B cell (primary cell): ENCODE data around the gene CTDP1. TPM values are rescaled to one million over a fixed set of nuclear protein-coding genes. Genes with fewer than 3 reads are reported as not detected.
"Not testable (repeated sequence)": the region's sequence is repeated elsewhere in the genome, so short reads cannot be mapped to it uniquely, and the experiment has no call there.

Experiments used
- ATAC-seq: fragments of 200-7000 bp; cut with Tn5 transposase; one replicate; pipeline ENCODE4 v1.10.0; 2021; ENCODE audit warnings: low read depth, mild to moderate bottlenecking, moderate number of reproducible peaks, moderate library complexity
- CTCF ChIA-PET: fragments of 350-600 bp; sonication (Branson Sonifier 250); formaldehyde crosslinking; loops from one replicate; lab custom pipeline; 2021; ENCODE audit warnings: antibody characterized with exemption, inconsistent platforms; lab: Charles Lee
- POLR2A ChIA-PET: fragments of 350-600 bp; sonication (Branson Sonifier 250); formaldehyde crosslinking; loops from one replicate; lab custom pipeline; 2021; ENCODE audit warnings: antibody characterized with exemption; lab: Charles Lee
- DNase-seq: peaks from one replicate; pipeline ENCODE4 v3.0.0; 2013
- H2AFZ ChIP-seq: 2 replicates; pipeline ENCODE4 v1.6.1; 2012; ENCODE audit warnings: mild to moderate bottlenecking, low read depth, low read length; ENCODE audit not compliant: insufficient read depth, poor library complexity, severe bottlenecking
- H3K27ac ChIP-seq, 2 donors: 1 replicate in 1 of 2; 2 replicates in 1 of 2; pipeline ENCODE4 v1.5.1; 2012 to 2013; ENCODE audit warnings: low read length in 2 of 2, mild to moderate bottlenecking in 2 of 2, moderate library complexity in 1 of 2
- H3K27me3 ChIP-seq, 4 experiments: fragments of 200-600 bp in 1 of 4; sonication (generic) in 1 of 4; replicated peaks in 1 of 4; 1 replicate in 2 of 4; 2 replicates in 2 of 4; pipeline versions ENCODE4 v1.6.1 to v1.7.0; 2013 to 2016; ENCODE audit warnings: low read length in 3 of 4, mild to moderate bottlenecking in 2 of 4, mixed read lengths in 1 of 4, moderate library complexity in 1 of 4; ENCODE audit not compliant: insufficient read depth in 4 of 4, control insufficient read depth in 3 of 4; ENCODE audit errors: control extremely low read depth in 1 of 4
- H3K36me3 ChIP-seq, 2 experiments: replicated peaks in 1 of 2; 1 replicate in 1 of 2; 2 replicates in 1 of 2; pipeline versions ENCODE4 v1.6.1 to v1.7.1; 2013; ENCODE audit warnings: low read length in 1 of 2; ENCODE audit not compliant: insufficient read depth in 2 of 2, control insufficient read depth in 1 of 2; ENCODE audit errors: control extremely low read depth in 1 of 2, extremely low read depth in 1 of 2
- H3K4me1 ChIP-seq, 2 donors: fragments of 200-600 bp in 1 of 2; sonication (generic) in 1 of 2; 1 replicate in 1 of 2; 2 replicates in 1 of 2; pipeline versions ENCODE4 v1.5.1 to v1.6.1; 2013 to 2017; ENCODE audit warnings: low read length in 2 of 2; ENCODE audit not compliant: control insufficient read depth in 2 of 2, insufficient read depth in 2 of 2
- H3K4me2 ChIP-seq: replicated peaks from 2 replicates; pipeline ENCODE3; 2012; ENCODE audit warnings: mild to moderate bottlenecking, low read depth, low read length; ENCODE audit not compliant: poor library complexity, severe bottlenecking
- H3K4me3 ChIP-seq, 5 experiments: fragments of 200-600 bp in 1 of 5; sonication (generic) in 1 of 5; 1 replicate in 3 of 5; 2 replicates in 2 of 5; pipeline versions ENCODE4 v1.5.1 to v1.7.0; 2011 to 2016; ENCODE audit warnings: low read length in 4 of 5, mild to moderate bottlenecking in 4 of 5, low read depth in 2 of 5, control low read depth in 1 of 5, moderate library complexity in 1 of 5; ENCODE audit not compliant: insufficient read depth in 1 of 5; ENCODE audit errors: control extremely low read depth in 1 of 5, extremely low read depth in 1 of 5
- H3K79me2 ChIP-seq: fragments of 200-600 bp; sonication (generic); one replicate; pipeline ENCODE4 v1.6.0; 2016; ENCODE audit warnings: low read length; ENCODE audit not compliant: control insufficient read depth, insufficient read depth
- H3K9ac ChIP-seq: fragments of 200-600 bp; sonication (generic); 2 replicates; pipeline ENCODE4 v1.6.1; 2017; ENCODE audit warnings: mild to moderate bottlenecking, low read length, moderate library complexity
- H3K9me3 ChIP-seq, 3 donors: one replicate each; pipeline versions ENCODE4 v1.6.1 to v1.7.1; 2013; ENCODE audit warnings: low read length in 2 of 3; ENCODE audit not compliant: control insufficient read depth in 2 of 3, insufficient read depth in 1 of 3; ENCODE audit errors: control extremely low read depth in 1 of 3
- H4K20me1 ChIP-seq: 2 replicates; pipeline ENCODE4 v1.6.0; 2012; ENCODE audit warnings: mild to moderate bottlenecking, low read length; ENCODE audit not compliant: insufficient read depth, control insufficient read depth, poor library complexity, severe bottlenecking
- H3K27ac Mint-ChIP-seq: one replicate; pipeline ENCODE4 v1.8.0; 2021; ENCODE audit warnings: mixed read lengths
- H3K27me3 Mint-ChIP-seq: one replicate; pipeline ENCODE4 v1.8.0; 2021; ENCODE audit warnings: mixed read lengths
- H3K4me1 Mint-ChIP-seq: one replicate; pipeline ENCODE4 v1.8.0; 2021; ENCODE audit warnings: mixed read lengths
- H3K4me3 Mint-ChIP-seq: one replicate; pipeline ENCODE4 v1.8.0; 2021; ENCODE audit warnings: mixed read lengths
- H3K9me3 Mint-ChIP-seq: one replicate; pipeline ENCODE4 v1.8.0; 2022; ENCODE audit warnings: mixed read lengths; ENCODE audit not compliant: insufficient read depth
- EZH2 ChIP-seq: IDR thresholded peaks from 2 replicates; pipeline ENCODE4 v1.6.1; 2012; ENCODE audit warnings: borderline replicate concordance, low read depth, mild to moderate bottlenecking, moderate library complexity, low read length; ENCODE audit not compliant: insufficient read depth, poor library complexity, severe bottlenecking
- WGBS: methylation state at CpG from one replicate; pipeline ENCODE4 v1.1.5; 2013; ENCODE audit warnings: missing lambda C conversion rate; ENCODE audit not compliant: insufficient coverage; 5-methylcytosine and 5-hydroxymethylcytosine counted together
- intact Hi-C: fragments of 100-400 bp; cut with micrococcal nuclease; formaldehyde crosslinking; loops from one replicate; pipeline ENCODE4 v1.10.0; 2022
- polyA plus RNA-seq: library from polyadenylated mRNA; depleted of rRNA; stranded (reverse); fragments of >200 nt; gene quantifications from 2 replicates; pipeline ENCODE4 v1.2.3, GENCODE V29; 2012
- total RNA-seq, 2 donors: library from RNA; stranded (reverse); fragments of 120-200 nt in 1 of 2; gene quantifications; 1 replicate in 1 of 2; 2 replicates in 1 of 2; pipeline versions ENCODE4 v1.2.3 to v1.2.4, GENCODE V29; 2013 to 2022

CTDP1 gene
- total and polyA plus RNA-seq, 2 donors (not counting 1 experiment from before 2014, with no cell fraction given), result 14.3 to 33.3 TPM

GRCh38 chr18:79750980-79751571, 71.5 kb downstream of the CTDP1 start:
- no peak overlapping the region for H3K9ac ChIP-seq
- POLR2A ChIA-PET, result no interaction called here
- no peak for TF ChIP-seq EZH2
- H3K9me3 Mint-ChIP-seq, result no peaks in the 10 kb centered on the region
- no peaks in the 10 kb centered on the region for H3K27me3 Mint-ChIP-seq
- 62% methylated on average over 8 of the region's 13 CpGs for WGBS
- peaks cover 3% of the 10 kb centered on the region for H3K79me2 ChIP-seq
- H2AFZ ChIP-seq, result no peak overlapping the region
- H3K4me2 ChIP-seq, result no peak overlapping the region
- H3K4me1 ChIP-seq, result no peaks in the 10 kb centered on the region
- CTCF ChIA-PET, result no interaction called here
- peaks cover 0 to 11% (median 0%) of the 10 kb centered on the region in 3 donors for H3K9me3 ChIP-seq
- DNase-seq, result no peak
- intact Hi-C loops, result no loop called here
- H3K4me3 ChIP-seq, result no peak overlapping the region
- peaks cover 0 to 55% of the 10 kb centered on the region in 2 experiments for H3K36me3 ChIP-seq
- H3K27ac ChIP-seq, result no peak overlapping the region
- ATAC-seq, result no peak
- H4K20me1 ChIP-seq, result peaks cover 6% of the 10 kb centered on the region
- H3K4me1 Mint-ChIP-seq, result no peaks in the 10 kb centered on the region
- H3K27me3 ChIP-seq, result no peaks in the 10 kb centered on the region
- no peak overlapping the region for H3K27ac Mint-ChIP-seq
- H3K4me3 Mint-ChIP-seq, result no peak overlapping the region

DNA sequence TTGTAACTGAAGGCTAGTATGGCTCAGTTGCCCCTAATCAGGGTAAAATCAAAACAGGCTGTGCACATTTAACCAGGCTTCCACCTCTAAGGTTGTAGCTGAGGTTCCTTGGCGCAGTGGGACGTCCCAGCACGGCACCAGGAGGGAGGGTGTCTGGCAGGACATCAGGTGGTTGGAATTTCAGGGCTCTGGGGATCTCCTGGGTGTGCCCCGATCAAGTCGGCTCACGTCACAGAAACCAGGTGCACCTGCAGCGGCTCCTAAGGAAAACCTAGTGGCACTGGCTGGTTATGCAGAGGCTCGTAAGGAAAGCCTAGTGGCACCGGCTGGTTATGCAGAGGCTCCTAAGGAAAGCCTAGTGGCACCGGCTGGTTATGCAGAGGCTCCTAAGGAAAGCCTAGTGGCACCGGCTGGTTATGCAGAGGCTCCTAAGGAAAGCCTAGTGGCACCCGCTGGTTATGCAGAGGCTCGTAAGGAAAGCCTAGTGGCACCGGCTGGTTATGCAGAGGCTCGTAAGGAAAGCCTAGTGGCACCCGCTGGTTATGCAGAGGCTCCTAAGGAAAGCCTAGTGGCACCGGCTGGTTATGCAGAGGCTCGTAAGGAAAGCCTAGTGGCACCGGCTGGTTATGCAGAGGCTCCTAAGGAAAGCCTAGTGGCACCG, 72.4 kb downstream of the CTDP1 start:
- not testable (repeated sequence) for ATAC-seq, H3K4me1 ChIP-seq

GRCh38 chr18:79752946-79753345, 73.3 kb downstream of the CTDP1 start:
- 57% methylated on average over 1 of the region's 8 CpGs for WGBS
- H3K27me3 ChIP-seq, intact Hi-C loops, H3K4me3 ChIP-seq, H3K9ac ChIP-seq, H3K27me3 Mint-ChIP-seq, H3K4me3 Mint-ChIP-seq, H4K20me1 ChIP-seq, H3K27ac Mint-ChIP-seq, H2AFZ ChIP-seq, H3K4me2 ChIP-seq, H3K27ac ChIP-seq, ATAC-seq, CTCF ChIA-PET, POLR2A ChIA-PET, H3K9me3 Mint-ChIP-seq, H3K79me2 ChIP-seq, H3K4me1 Mint-ChIP-seq, DNase-seq, H3K4me1 ChIP-seq, H3K9me3 ChIP-seq: not testable (repeated sequence)
- H3K36me3 ChIP-seq, result peaks cover 0 to 41% of the 10 kb centered on the region in 2 experiments

More for the DNA sequence above, 72.4 kb downstream of the CTDP1 start:
- H3K4me1 Mint-ChIP-seq, H3K9me3 ChIP-seq, H3K4me2 ChIP-seq, POLR2A ChIA-PET, H3K9me3 Mint-ChIP-seq, H3K79me2 ChIP-seq, H3K4me3 ChIP-seq, H4K20me1 ChIP-seq, H3K4me3 Mint-ChIP-seq, DNase-seq, H3K27me3 ChIP-seq, H3K27ac ChIP-seq, H3K27me3 Mint-ChIP-seq, H2AFZ ChIP-seq, intact Hi-C loops, H3K9ac ChIP-seq, H3K27ac Mint-ChIP-seq, CTCF ChIA-PET: not testable (repeated sequence)
- WGBS, result 97% methylated on average over 11 of the region's 20 CpGs
- H3K36me3 ChIP-seq, result peaks cover 0 to 49% of the 10 kb centered on the region in 2 experiments
